ENCODE results near the gene KCTD5.

The KCTD5 gene

GRCh38 chr16:2736476-2737237 is 54.3 kb downstream of the KCTD5 start:
- H3K4me3 ChIP-seq (ENCODE audit: low read depth, low read length), result no peak overlapping the region
- TF ChIP-seq CTCF (IDR thresholded peaks at IDR 0.05; ENCODE audit: control insufficient read depth, extremely low read depth, insufficient read depth), result no peak
- no peak for DNase-seq (ENCODE audit: low read depth)

GRCh38 chr16:2737238-2737605 is 54.9 kb downstream of the KCTD5 start:
- no peak for DNase-seq (ENCODE audit: low read depth)
- H3K4me3 ChIP-seq (ENCODE audit: low read depth, low read length), result no peak overlapping the region
- TF ChIP-seq CTCF (IDR thresholded peaks at IDR 0.05; ENCODE audit: control insufficient read depth, extremely low read depth, insufficient read depth), result no peak

GRCh38 chr16:2737895-2738418 is 55.6 kb downstream of the KCTD5 start:
- no peak for DNase-seq (ENCODE audit: low read depth)
- H3K4me3 ChIP-seq (ENCODE audit: low read depth, low read length), result no peak overlapping the region
- TF ChIP-seq CTCF (IDR thresholded peaks at IDR 0.05; ENCODE audit: control insufficient read depth, extremely low read depth, insufficient read depth), result no peak

GRCh38 chr16:2738615-2739014 is 56.3 kb downstream of the KCTD5 start:
- no peak overlapping the region for H3K4me3 ChIP-seq (ENCODE audit: low read depth, low read length)
- no peak for TF ChIP-seq CTCF (IDR thresholded peaks at IDR 0.05; ENCODE audit: control insufficient read depth, extremely low read depth, insufficient read depth)
- no peak for DNase-seq (ENCODE audit: low read depth)

- no peak overlapping the region for H3K4me3 ChIP-seq (ENCODE audit: low read depth, low read length)
- no peak for TF ChIP-seq CTCF (IDR thresholded peaks at IDR 0.05; ENCODE audit: control insufficient read depth, extremely low read depth, insufficient read depth)
- no peak for DNase-seq (ENCODE audit: low read depth)
These were observed 57.5 kb downstream of the KCTD5 start for GRCh38 chr16:2739625-2740430.

GRCh38 chr16:2740476-2740875 is 58.2 kb downstream of the KCTD5 start:
- no peak for TF ChIP-seq CTCF (IDR thresholded peaks at IDR 0.05; ENCODE audit: control insufficient read depth, extremely low read depth, insufficient read depth)
- no peak overlapping the region for H3K4me3 ChIP-seq (ENCODE audit: low read depth, low read length)
- DNase-seq (ENCODE audit: low read depth), result no peak

Data from LNCaP clone FGC (cell line).